Right lobe of liver (tissue), 6 donors: ENCODE results near the gene VPS52. TPM values are rescaled to one million over a fixed set of nuclear protein-coding genes. Genes with fewer than 3 reads are reported as not detected.
A peak's percentile ranks its signal among the peaks of the same experiment; 100 is the strongest.

Source experiments
- ATAC-seq, 4 donors: fragments of 200-7000 bp; cut with Tn5 transposase; one replicate each; pipeline ENCODE4 v1.9.1; 2020; ENCODE audit warnings: mild to moderate bottlenecking in 4 of 4, moderate library complexity in 4 of 4
- DNase-seq, 3 donors: peaks; one replicate each; pipeline ENCODE4 v3.0.0-alpha.2; 2020
- H3K27ac ChIP-seq, 3 donors: fragments of 200-600 bp; one replicate each; pipeline ENCODE4 v1.8.0; 2022
- H3K27me3 ChIP-seq, 2 donors: fragments of 200-600 bp; one replicate each; pipeline ENCODE4 v1.8.0; 2022
- H3K36me3 ChIP-seq, 4 donors: fragments of 200-600 bp; sonication (generic) in 1 of 4; one replicate each; pipeline versions ENCODE4 v1.5.1 to v1.8.0; 2017 to 2022; ENCODE audit warnings: control low read depth in 1 of 4
- H3K4me1 ChIP-seq, 4 donors: fragments of 200-600 bp; sonication (generic) in 1 of 4; one replicate each; pipeline versions ENCODE4 v1.5.1 to v1.8.0; 2017 to 2022; ENCODE audit warnings: control low read depth in 1 of 4
- H3K4me3 ChIP-seq, 3 donors: fragments of 200-600 bp; one replicate each; pipeline ENCODE4 v1.8.0; 2022
- H3K9me3 ChIP-seq, 4 donors: fragments of 200-600 bp; sonication (generic) in 1 of 4; one replicate each; pipeline versions ENCODE4 v1.5.1 to v1.8.0; 2017 to 2022; ENCODE audit warnings: control low read depth in 1 of 4
- CTCF ChIP-seq, 4 donors: fragments of 200-600 bp in 3 of 4; fragments of 450-650 bp in 1 of 4; IDR thresholded peaks; one replicate each; pipeline versions ENCODE4 v1.5.1 to v1.8.0; 2016 to 2022; ENCODE audit warnings: antibody characterized with exemption in 4 of 4, mild to moderate bottlenecking in 2 of 4
- POLR2A ChIP-seq: fragments of 450-650 bp; IDR thresholded peaks from one replicate; pipeline ENCODE4 v1.6.1; 2017; ENCODE audit warnings: antibody characterized with exemption, mild to moderate bottlenecking
- WGBS: methylation state at CpG from one replicate; pipeline ENCODE4 v1.1.6; 2018; ENCODE audit warnings: low coverage, low lambda C conversion rate; ENCODE audit not compliant: insufficient coverage; ENCODE audit errors: missing lambda C conversion rate; 5-methylcytosine and 5-hydroxymethylcytosine counted together
- intact Hi-C, 2 donors: fragments of 100-400 bp; cut with DNase I; formaldehyde crosslinking; loops; one replicate each; pipeline versions ENCODE4 v1.11.2 to v1.14.1; 2022
- total RNA-seq, 6 experiments: library from RNA; depleted of rRNA in 2 of 6; stranded (reverse); fragments of >200 nt in 2 of 6; fragmentation: NEBNext Ultra II Directional in 3 of 6; extraction: Animal tissue kit (Norgen Biotek cat#: 25700) in 3 of 6; gene quantifications; one replicate each; pipeline versions ENCODE4 v1.1.0 to v1.2.4, GENCODE V29; 2016 to 2023
- donor health status: DM: no; HTN: yes; CAD: no.
- donor health status: DM: no; HTN: no; CAD: no.
- donor health status: DM: no; HTN: no; CAD: no.
- donor health status: DM: no; HTN: yes; CAD: no.
- donor health status: DM: no; HTN: yes; CAD: no.

VPS52 gene
- total RNA-seq, 6 experiments from 2014 or later = 16.4 to 35.1 (median 27.5) TPM

GRCh38 chr6:33217681-33218080 is 54.0 kb downstream of the VPS52 start:
- Histone ChIP-seq H3K9me3 (no peaks in the 10 kb centered on the region), H3K27me3 (no peaks in the 10 kb centered on the region), H3K4me1 (peaks cover 0 to 3% (median 0%) of the 10 kb centered on the region in 4 donors), H3K4me3 (no peak overlapping the region), H3K27ac (no peak overlapping the region), H3K36me3 (no peaks in the 10 kb centered on the region)
- ATAC-seq (no peak), DNase-seq (peak in 1 of 3 donors; percentile 15)
- intact Hi-C loops = no loop called here
- WGBS = 65% methylated on average over 3 of the region's 3 CpGs
- TF ChIP-seq CTCF (IDR thresholded peaks at IDR 0.05) = no peak
- TF ChIP-seq POLR2A = no peak

- WGBS = 80% methylated on average over 6 of the region's 6 CpGs
- peaks cover 0 to 6% (median 0%) of the 10 kb centered on the region in 4 donors for H3K4me1 ChIP-seq
- H3K9me3 ChIP-seq = no peaks in the 10 kb centered on the region
- intact Hi-C loops = no loop called here
- TF ChIP-seq CTCF (IDR thresholded peaks at IDR 0.05) (no peak), POLR2A (no peak)
- H3K4me3 ChIP-seq = no peak overlapping the region
- no peak overlapping the region for H3K27ac ChIP-seq
- DNase-seq = no peak
- no peak for ATAC-seq
- no peaks in the 10 kb centered on the region for H3K36me3 ChIP-seq
- no peaks in the 10 kb centered on the region for H3K27me3 ChIP-seq
These were observed 54.4 kb downstream of the VPS52 start for GRCh38 chr6:33217246-33217645.

GRCh38 chr6:33216117-33216649 is 55.5 kb downstream of the VPS52 start:
- H3K36me3 ChIP-seq = no peaks in the 10 kb centered on the region
- no CpG with 5 or more reads among the region's 4 CpGs for WGBS
- intact Hi-C loops = no loop called here
- no peak overlapping the region for H3K4me3 ChIP-seq
- ATAC-seq (no peak), DNase-seq (no peak)
- peaks cover 0 to 9% (median 0%) of the 10 kb centered on the region in 4 donors for H3K4me1 ChIP-seq
- no peaks in the 10 kb centered on the region for H3K9me3 ChIP-seq
- no peak overlapping the region for H3K27ac ChIP-seq
- TF ChIP-seq POLR2A = no peak
- TF ChIP-seq CTCF (IDR thresholded peaks at IDR 0.05) = no peak
- H3K27me3 ChIP-seq = no peaks in the 10 kb centered on the region

DNA sequence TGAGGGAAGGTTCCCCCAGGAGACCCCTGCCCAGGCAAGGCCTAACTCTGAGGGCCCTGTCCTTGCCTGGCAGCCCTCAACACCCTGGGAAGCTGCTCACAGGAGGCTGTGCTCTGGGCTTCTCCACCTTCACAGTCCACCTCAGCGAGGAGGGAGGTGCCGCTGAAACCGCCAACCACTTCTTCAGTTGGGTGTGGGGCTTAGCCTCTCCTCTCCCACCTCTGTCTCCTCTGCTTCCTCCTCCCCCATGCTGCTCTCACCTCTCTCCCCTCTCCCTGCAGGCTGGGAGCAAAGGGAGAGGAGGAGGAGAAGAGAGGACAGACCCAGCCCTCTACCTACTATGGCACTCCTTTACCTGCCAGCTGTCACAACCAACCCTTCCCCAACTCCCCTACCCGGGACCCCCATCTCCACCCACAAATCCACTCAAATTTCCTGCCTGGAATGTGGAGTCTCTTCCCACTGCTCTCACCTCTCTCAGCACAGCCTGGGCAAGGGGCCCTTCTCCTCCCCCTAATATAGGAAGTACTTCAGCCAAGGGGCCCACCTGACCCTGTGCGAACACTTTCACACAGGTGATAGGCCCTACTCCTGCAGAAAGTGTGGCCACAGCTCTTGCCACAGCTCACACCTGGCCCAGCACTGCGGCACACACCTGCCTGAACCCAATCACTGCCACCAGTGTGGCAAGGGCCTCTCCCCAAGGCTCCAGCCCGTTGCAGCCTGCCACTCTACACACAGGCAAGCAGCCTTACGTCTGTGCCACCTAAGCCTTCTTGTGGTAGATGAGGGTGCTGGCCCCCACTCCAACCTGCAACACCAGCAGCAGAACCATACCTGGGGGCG is 56.2 kb downstream of the VPS52 start:
- no peak overlapping the region for H3K4me3 ChIP-seq
- peaks cover 0 to 2% (median under 1%) of the 10 kb centered on the region in 4 donors for H3K36me3 ChIP-seq
- no peaks in the 10 kb centered on the region for H3K27me3 ChIP-seq
- DNase-seq = no peak
- no peaks in the 10 kb centered on the region for H3K9me3 ChIP-seq
- WGBS = 47% methylated on average over 1 of the region's 9 CpGs
- H3K4me1 ChIP-seq = peaks cover 0 to 9% (median 0%) of the 10 kb centered on the region in 4 donors
- H3K27ac ChIP-seq = no peak overlapping the region
- TF ChIP-seq CTCF (IDR thresholded peaks at IDR 0.05) (no peak), POLR2A (no peak)
- ATAC-seq = no peak
- intact Hi-C loops = no loop called here
